H1 (cell line): ENCODE results near the gene CUEDC2. TPM values are rescaled to one million over a fixed set of nuclear protein-coding genes. Genes with fewer than 3 reads are reported as not detected.
A peak's percentile ranks its signal among the peaks of the same experiment; 100 is the strongest.

Experiments used
- CTCF ChIA-PET: fragments of 300-600 bp; sonication (Branson Sonifier 250); formaldehyde crosslinking; loops from one replicate; lab custom pipeline; 2021; ENCODE audit not compliant: partially characterized antibody; lab: Charles Lee
- POLR2A ChIA-PET: fragments of 300-600 bp; sonication (Branson Sonifier 250); formaldehyde crosslinking; loops from one replicate; lab custom pipeline; 2021; ENCODE audit warnings: inconsistent platforms; ENCODE audit not compliant: partially characterized antibody; lab: Charles Lee
- DNase-seq, 2 experiments: peaks; one replicate each; pipeline versions ENCODE4 v3.0.0 to v3.0.0-alpha.2; 2010 to 2022; ENCODE audit warnings: low spot score in 2 of 2, low read depth in 1 of 2, mixed read lengths in 1 of 2
- FAIRE-seq: peaks from 2 replicates; lab custom pipeline; 2011; peaks lifted over from hg19 to GRCh38; lab: Jason Lieb, UNC
- H2AFZ ChIP-seq: 2 replicates; pipeline ENCODE4 v1.8.1; 2012; ENCODE audit warnings: low read length, inconsistent platforms
- H2AK5ac ChIP-seq: 2 replicates; pipeline ENCODE4 v1.6.1; 2013; ENCODE audit warnings: low read depth, low read length
- H2BK120ac ChIP-seq: replicated peaks from 2 replicates; pipeline ENCODE3; 2013; ENCODE audit warnings: low read depth, low read length, inconsistent platforms
- H2BK12ac ChIP-seq: 2 replicates; pipeline ENCODE4 v1.6.1; 2013; ENCODE audit warnings: low read depth, low read length
- H2BK15ac ChIP-seq: 2 replicates; pipeline ENCODE4 v1.6.1; 2013; ENCODE audit warnings: low read length
- H2BK20ac ChIP-seq: 2 replicates; pipeline ENCODE4 v1.6.1; 2013; ENCODE audit warnings: low read length
- H2BK5ac ChIP-seq: 2 replicates; pipeline ENCODE4 v1.6.1; 2013; ENCODE audit warnings: low read depth, low read length
- H3K14ac ChIP-seq: 2 replicates; pipeline ENCODE4 v1.6.1; 2013; ENCODE audit warnings: inconsistent platforms; ENCODE audit not compliant: insufficient read length
- H3K18ac ChIP-seq: 2 replicates; pipeline ENCODE4 v1.6.1; 2013; ENCODE audit warnings: low read length; ENCODE audit errors: extremely low read depth
- H3K23ac ChIP-seq: 2 replicates; pipeline ENCODE4 v1.6.1; 2013; ENCODE audit warnings: inconsistent platforms; ENCODE audit not compliant: insufficient read length
- H3K23me2 ChIP-seq: 2 replicates; pipeline ENCODE4 v1.6.1; 2013; ENCODE audit warnings: low read depth, low read length
- H3K27ac ChIP-seq: 2 replicates; pipeline ENCODE4 v1.6.1; 2011; ENCODE audit warnings: low read depth, low read length, inconsistent platforms
- H3K27me3 ChIP-seq, 4 experiments: replicated peaks in 1 of 4; 1 replicate in 1 of 4; 2 replicates in 3 of 4; pipeline versions ENCODE4 v1.6.1 to v1.8.1; 2011 to 2013; ENCODE audit warnings: low read length in 3 of 4, mild to moderate bottlenecking in 3 of 4, inconsistent platforms in 2 of 4, mixed read lengths in 2 of 4, moderate library complexity in 1 of 4; ENCODE audit not compliant: control insufficient read depth in 3 of 4, insufficient read depth in 3 of 4; ENCODE audit errors: extremely low read depth in 1 of 4
- H3K36me3 ChIP-seq, 4 experiments: 2 replicates each; pipeline versions ENCODE4 v1.6.1 to v1.8.1; 2011 to 2013; ENCODE audit warnings: mild to moderate bottlenecking in 4 of 4, low read length in 3 of 4, moderate library complexity in 2 of 4, control low read depth in 1 of 4, inconsistent platforms in 1 of 4; ENCODE audit not compliant: insufficient read depth in 4 of 4, control insufficient read depth in 2 of 4
- H3K4ac ChIP-seq: replicated peaks from 2 replicates; pipeline ENCODE3; 2013; ENCODE audit warnings: low read length, low read depth, mixed read lengths, inconsistent platforms; ENCODE audit not compliant: insufficient read length
- H3K4me1 ChIP-seq, 4 experiments: replicated peaks in 1 of 4; 1 replicate in 1 of 4; 2 replicates in 3 of 4; pipeline versions ENCODE4 v1.6.1 to v1.8.1; 2011 to 2013; ENCODE audit warnings: low read length in 3 of 4, inconsistent platforms in 2 of 4, mixed read lengths in 1 of 4; ENCODE audit not compliant: insufficient read depth in 4 of 4, control insufficient read depth in 3 of 4
- H3K4me2 ChIP-seq, 2 experiments: 2 replicates each; pipeline versions ENCODE4 v1.6.1 to v1.8.1; 2011 to 2013; ENCODE audit warnings: low read depth in 2 of 2, low read length in 2 of 2, control low read depth in 1 of 2, inconsistent platforms in 1 of 2, mild to moderate bottlenecking in 1 of 2; ENCODE audit not compliant: insufficient read depth in 1 of 2
- H3K4me3 ChIP-seq, 4 experiments: fragments of 200-600, 300-600 bp in 1 of 4; sonication (generic), shearing (Covaris generic), sonication (Bioruptor Twin) in 1 of 4; 2 replicates each; pipeline versions ENCODE4 v1.5.1 to v1.8.1; 2011 to 2016; ENCODE audit warnings: low read length in 4 of 4, low read depth in 3 of 4, control low read depth in 2 of 4, inconsistent platforms in 2 of 4, mild to moderate bottlenecking in 2 of 4, mixed read lengths in 1 of 4, moderate library complexity in 1 of 4; ENCODE audit not compliant: insufficient read depth in 2 of 4; ENCODE audit errors: extremely low read depth in 1 of 4
- H3K56ac ChIP-seq: replicated peaks from 2 replicates; pipeline ENCODE3; 2013; ENCODE audit warnings: low read depth, mild to moderate bottlenecking, mixed read lengths, low read length, inconsistent platforms; ENCODE audit not compliant: insufficient read length
- H3K79me1 ChIP-seq: 2 replicates; pipeline ENCODE4 v1.6.1; 2013; ENCODE audit warnings: low read depth, low read length, control low read depth
- H3K79me2 ChIP-seq, 2 experiments: 2 replicates each; pipeline versions ENCODE4 v1.6.1 to v1.8.1; 2012 to 2013; ENCODE audit warnings: low read length in 2 of 2, mild to moderate bottlenecking in 2 of 2, inconsistent platforms in 1 of 2; ENCODE audit not compliant: insufficient read depth in 2 of 2, control insufficient read depth in 1 of 2
- H3K9ac ChIP-seq, 4 experiments: replicated peaks in 1 of 4; 1 replicate in 1 of 4; 2 replicates in 3 of 4; pipeline versions ENCODE4 v1.6.1 to v1.8.1; 2011 to 2013; ENCODE audit warnings: low read depth in 3 of 4, low read length in 3 of 4, control low read depth in 2 of 4, mild to moderate bottlenecking in 2 of 4, moderate library complexity in 2 of 4, inconsistent platforms in 1 of 4; ENCODE audit errors: extremely low read depth in 1 of 4
- H3K9me3 ChIP-seq, 2 experiments: 2 replicates each; pipeline versions ENCODE4 v1.6.1 to v1.8.1; 2012 to 2013; ENCODE audit warnings: mild to moderate bottlenecking in 2 of 2, moderate library complexity in 2 of 2, control low read depth in 1 of 2, inconsistent platforms in 1 of 2, low read depth in 1 of 2, low read length in 1 of 2, mixed read lengths in 1 of 2; ENCODE audit not compliant: insufficient read depth in 2 of 2
- H4K20me1 ChIP-seq, 2 experiments: replicated peaks in 1 of 2; 2 replicates each; pipeline versions ENCODE3 to v1.8.1; 2011 to 2013; ENCODE audit warnings: inconsistent platforms in 2 of 2, low read length in 2 of 2, mild to moderate bottlenecking in 1 of 2; ENCODE audit not compliant: insufficient read depth in 2 of 2, control insufficient read depth in 1 of 2
- H4K5ac ChIP-seq: 2 replicates; pipeline ENCODE4 v1.6.1; 2013; ENCODE audit warnings: low read length, low read depth, mixed read lengths, inconsistent platforms; ENCODE audit not compliant: insufficient read length
- H4K8ac ChIP-seq: 2 replicates; pipeline ENCODE4 v1.8.0; 2013; ENCODE audit warnings: mild to moderate bottlenecking, moderate library complexity, low read length, inconsistent platforms; ENCODE audit not compliant: insufficient read depth; ENCODE audit errors: extremely low read depth
- H4K91ac ChIP-seq: replicated peaks from 2 replicates; pipeline ENCODE3; 2013; ENCODE audit warnings: low read length, mixed read lengths, inconsistent platforms; ENCODE audit not compliant: insufficient read length
- ASH2L ChIP-seq: fragments of 200-600, 300-600 bp; sonication (generic); IDR thresholded peaks from one replicate; pipeline ENCODE4 v1.7.1; 2017; ENCODE audit warnings: low read length
- ATF2 ChIP-seq: IDR thresholded peaks from 2 replicates; pipeline ENCODE4 v1.6.1; 2012; ENCODE audit warnings: low read length, inconsistent platforms
- CHD2 ChIP-seq: IDR thresholded peaks from 2 replicates; pipeline ENCODE4 v1.6.1; 2012; ENCODE audit warnings: low read length, improper control_type of control experiment
- KDM4A ChIP-seq: IDR thresholded peaks from one replicate; pipeline ENCODE4 v1.7.1; 2012; ENCODE audit warnings: low read depth, mild to moderate bottlenecking, moderate library complexity, low read length, inconsistent platforms; ENCODE audit not compliant: severe bottlenecking
- NRF1 ChIP-seq: IDR thresholded peaks from 2 replicates; pipeline ENCODE4 v1.6.1; 2011; ENCODE audit warnings: mild to moderate bottlenecking, low read depth, low read length, improper control_type of control experiment
- PHF8 ChIP-seq: fragments of 200-600 bp; sonication (generic); conservative IDR thresholded peaks from 2 replicates; pipeline ENCODE4 v1.7.1; 2012; ENCODE audit warnings: low read depth, mild to moderate bottlenecking, inconsistent platforms, low read length, moderate library complexity
- RFX5 ChIP-seq: IDR thresholded peaks from 2 replicates; pipeline ENCODE4 v1.6.1; 2011; ENCODE audit warnings: low read depth, low read length, improper control_type of control experiment, borderline replicate concordance
- RXRA ChIP-seq: IDR thresholded peaks from 2 replicates; pipeline ENCODE4 v1.6.1; 2011; ENCODE audit warnings: low read depth, mild to moderate bottlenecking, low read length, moderate library complexity; ENCODE audit not compliant: insufficient read depth
- WGBS, 2 experiments: shearing (Covaris generic) in 1 of 2; methylation state at CpG; one replicate each; pipeline versions ENCODE4 v1.1.6 to v1.1.7; 2013 to 2015; ENCODE audit warnings: low lambda C conversion rate in 2 of 2, mixed read lengths in 2 of 2, inconsistent platforms in 1 of 2, low coverage in 1 of 2, missing lambda C conversion rate in 1 of 2; ENCODE audit not compliant: insufficient replicate concordance in 2 of 2, insufficient coverage in 1 of 2, insufficient read length in 1 of 2; ENCODE audit errors: extremely low coverage in 1 of 2, missing lambda C conversion rate in 1 of 2; 5-methylcytosine and 5-hydroxymethylcytosine counted together
- polyA plus RNA-seq, 7 experiments: library from polyadenylated mRNA; depleted of rRNA in 3 of 7; stranded (reverse) in 5 of 7; unstranded in 2 of 7; fragments of >200 nt in 5 of 7; fragments of 200-250 nt in 2 of 7; gene quantifications; 1 replicate in 5 of 7; 2 replicates in 1 of 7; 4 replicates in 1 of 7; pipeline versions ENCODE4 v1.2.1 to v1.2.3, GENCODE V29; 2011 to 2013; ENCODE audit warnings: missing spikeins in 2 of 7, mixed read lengths in 2 of 7
- total RNA-seq: library from RNA; stranded (reverse); fragmentation: NEBNext Ultra II Directional; extraction: Animal tissue kit (Norgen Biotek cat#: 25700); gene quantifications from 2 replicates; pipeline ENCODE4 v1.2.1, GENCODE V29; 2021

CUEDC2 gene
- total and polyA plus RNA-seq, 2 of the 8 experiments (the other 6 are each of a cell fraction or from before 2014, with no cell fraction given), result 41.7 to 55.2 TPM

GRCh38 chr10:102421507-102421756 is 10.9 kb downstream of the CUEDC2 start:
- H3K23ac ChIP-seq, result no peak overlapping the region
- H3K14ac ChIP-seq, result no peak overlapping the region
- ChIA-PET CTCF (interaction anchor here (0.7 to 9.5 kb wide), 19 partner anchors 10 to 190 kb away, joined by 3 to 78 read pairs (median 14); partner anchors contain the start of genes C10orf95 and CUEDC2), POLR2A (interaction anchor here (0.6 to 7.9 kb wide), 17 partner anchors 9 to 306 kb away, joined by 3 to 56 read pairs (median 5); partner anchors contain the start of genes C10orf95, CUEDC2 and NFKB2)
- peak overlapping the region; percentile 87 for H4K8ac ChIP-seq
- no peaks in the 10 kb centered on the region for H3K79me1 ChIP-seq
- H3K18ac ChIP-seq, result no peak overlapping the region; the same call in 1 of the 2 replicates
- no peak overlapping the region for H2BK12ac ChIP-seq
- H4K5ac ChIP-seq, result no peak overlapping the region
- no peak overlapping the region for H2AFZ ChIP-seq
- H3K4me3 ChIP-seq, result peak overlapping the region; percentile 74 to 92 (median 80)
- H3K4me1 ChIP-seq, result peaks cover 0 to 23% (median 10%) of the 10 kb centered on the region in 4 experiments; a peak in 5 of 7 replicates
- H3K27me3 ChIP-seq, result no peaks in the 10 kb centered on the region
- no peak for TF ChIP-seq CHD2
- peak; percentile 4 for TF ChIP-seq ASH2L
- TF ChIP-seq KDM4A, result peak; percentile 67
- TF ChIP-seq RXRA, result no peak
- TF ChIP-seq RFX5, result no peak
- TF ChIP-seq PHF8, result 0 out of 2 replicates have a peak, but pooled peaks have one; percentile 11
- TF ChIP-seq ATF2, result no peak
- TF ChIP-seq NRF1, result no peak
- no peaks in the 10 kb centered on the region for H3K9me3 ChIP-seq
- no peak overlapping the region for H3K4ac ChIP-seq
- FAIRE-seq, result no peak
- peak overlapping the region; percentile 51 for H3K56ac ChIP-seq
- H4K91ac ChIP-seq, result no peak overlapping the region
- 0% methylated on average over 10 of the region's 14 CpGs; no CpG with 5 or more reads in 1 of the 2 experiments for WGBS, 2 experiments
- peaks cover 32% of the 10 kb centered on the region for H3K23me2 ChIP-seq
- peak overlapping the region; percentile 88 to 100 for H3K4me2 ChIP-seq
- H3K36me3 ChIP-seq, result 0 out of 8 replicates have a peak, but pooled peaks cover 0 to 3% (median 0%) of the 10 kb centered on the region in 4 experiments
- peaks cover 5 to 9% of the 10 kb centered on the region in 2 experiments for H4K20me1 ChIP-seq
- H3K9ac ChIP-seq, result peak overlapping the region in 2 of 4 experiments; percentile 78 to 80; a peak in 4 of 7 replicates
- H2BK5ac ChIP-seq, result peak overlapping the region; percentile 88; the same call in 1 of the 2 replicates
- H2BK15ac ChIP-seq, result no peak overlapping the region
- H3K27ac ChIP-seq, result no peak overlapping the region
- no peak overlapping the region for H2AK5ac ChIP-seq
- H2BK20ac ChIP-seq, result no peak overlapping the region
- no peak overlapping the region for H2BK120ac ChIP-seq
- DNase-seq, result peak in 1 of 2 experiments; percentile 89
- no peaks in the 10 kb centered on the region for H3K79me2 ChIP-seq
